Activated CD8-positive, alpha-beta T cell treated with anti-CD3 and anti-CD28 coated beads, Interleukin-2, amount 10 ng/mL, durations not matched to agents 7 days and 5 days (primary cell): ENCODE results near the gene CD300H. TPM values are rescaled to one million over a fixed set of nuclear protein-coding genes. Genes with fewer than 3 reads are reported as not detected.

Source experiments
- ATAC-seq: fragments of 150-1000 bp; cut with Tn5 transposase; one replicate; pipeline ENCODE4 v1.10.0; 2021; ENCODE audit warnings: moderate library complexity
- CTCF ChIA-PET: fragments of 350-600 bp; sonication (Branson Sonifier 250); formaldehyde crosslinking; loops from one replicate; lab custom pipeline; 2021; ENCODE audit warnings: antibody characterized with exemption; lab: Charles Lee
- POLR2A ChIA-PET: fragments of 350-600 bp; sonication (Branson Sonifier 250); formaldehyde crosslinking; loops from one replicate; lab custom pipeline; 2021; ENCODE audit warnings: antibody characterized with exemption; lab: Charles Lee
- DNase-seq: peaks from one replicate; pipeline ENCODE4 v3.0.0-alpha.2; 2020
- H3K27ac Mint-ChIP-seq: one replicate; pipeline ENCODE4 v1.8.0; 2021; ENCODE audit warnings: mild to moderate bottlenecking, mixed read lengths
- H3K27me3 Mint-ChIP-seq: one replicate; pipeline ENCODE4 v1.8.0; 2021; ENCODE audit warnings: low read depth, mixed read lengths
- H3K36me3 Mint-ChIP-seq: one replicate; pipeline ENCODE4 v1.8.0; 2021; ENCODE audit warnings: low read depth, mixed read lengths
- H3K4me1 Mint-ChIP-seq: one replicate; pipeline ENCODE4 v1.8.0; 2021; ENCODE audit warnings: low read depth, mixed read lengths
- H3K4me3 Mint-ChIP-seq: one replicate; pipeline ENCODE4 v1.8.0; 2021; ENCODE audit warnings: mild to moderate bottlenecking, mixed read lengths
- H3K9me3 Mint-ChIP-seq: one replicate; pipeline ENCODE4 v1.8.0; 2022; ENCODE audit warnings: mixed read lengths; ENCODE audit not compliant: insufficient read depth
- total RNA-seq, 2 experiments: library from RNA; stranded (reverse); gene quantifications; one replicate each; pipeline ENCODE4 v1.2.3, GENCODE V29; 2021

CD300H gene
- total RNA-seq, 2 experiments from 2014 or later = not detected

- Mint-ChIP-seq H3K36me3 (no peaks in the 10 kb centered on the region), H3K4me3 (no peak overlapping the region), H3K4me1 (peaks cover 6% of the 10 kb centered on the region), H3K27me3 (peaks cover 33% of the 10 kb centered on the region), H3K27ac (no peak overlapping the region), H3K9me3 (no peaks in the 10 kb centered on the region)
- ChIA-PET POLR2A (no interaction called here), CTCF (interaction anchor here (0.6 to 2.2 kb wide), 11 partner anchors 12 to 260 kb away, joined by 3 to 28 read pairs (median 3); partner anchors contain the start of gene GPR142)
- no peak for ATAC-seq
- no peak for DNase-seq
Observed at GRCh38 chr17:74532115-74532514, 35.2 kb downstream of the CD300H start.

DNA sequence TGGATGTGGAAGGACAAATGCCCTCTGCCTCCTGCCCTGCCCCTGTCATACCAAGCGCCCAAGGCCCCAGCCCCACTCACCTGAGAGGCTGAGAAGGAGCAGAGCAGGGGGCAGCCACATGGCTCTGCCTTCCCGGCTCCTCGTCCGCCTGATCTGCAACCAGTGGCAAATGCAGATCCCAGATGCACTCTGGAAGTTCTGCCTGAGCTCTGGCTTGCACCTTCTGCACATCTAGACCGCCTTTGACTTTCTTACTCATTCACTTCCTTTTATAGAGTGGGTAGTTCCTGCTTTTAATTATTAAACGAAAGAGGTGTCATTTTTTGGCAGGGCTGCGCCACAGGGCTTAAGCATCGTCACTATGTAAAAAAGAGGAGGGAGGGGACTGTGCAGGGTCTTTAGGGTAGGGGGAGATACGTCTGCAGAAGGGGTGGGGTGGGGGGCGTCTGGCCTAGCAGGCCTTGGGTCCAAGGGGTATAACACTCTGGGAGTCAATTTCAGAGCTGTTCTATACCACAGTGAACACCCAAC lies 36.0 kb downstream of the CD300H start, which contains the start of gene CD300LB:
Gene CD300LB, minus strand, starts transcription at position 245 of the 531 bp plus-strand sequence. Its CDS starts 125 bp downstream, at position 120.
- H3K27ac Mint-ChIP-seq = no peak within 1 kb of the TSS
- CTCF ChIA-PET = interaction anchor here (1.1 to 2.2 kb wide), 5 partner anchors 11 to 163 kb away, joined by 3 to 9 read pairs (median 4); no protein-coding TSS in a partner anchor
- DNase-seq = no peak
- no peaks in the 10 kb centered on the region for H3K9me3 Mint-ChIP-seq
- H3K4me1 Mint-ChIP-seq = peaks cover 6% of the 10 kb centered on the region
- POLR2A ChIA-PET = no interaction called here
- peaks cover 26% of the 10 kb centered on the region for H3K27me3 Mint-ChIP-seq
- no peaks in the 10 kb centered on the region for H3K36me3 Mint-ChIP-seq
- no peak for ATAC-seq
- H3K4me3 Mint-ChIP-seq = no peak within 1 kb of the TSS

- Mint-ChIP-seq H3K27me3 (peaks cover 23% of the 10 kb centered on the region), H3K36me3 (no peaks in the 10 kb centered on the region), H3K4me3 (no peak overlapping the region), H3K27ac (no peak overlapping the region), H3K4me1 (peaks cover 6% of the 10 kb centered on the region), H3K9me3 (no peaks in the 10 kb centered on the region)
- ChIA-PET POLR2A (no interaction called here), CTCF (interaction anchor here (1.1 to 2.2 kb wide), 2 partner anchors 152 to 163 kb away, joined by 4 to 9 read pairs; no protein-coding TSS in a partner anchor)
- no peak for ATAC-seq
- no peak for DNase-seq
Observed at GRCh38 chr17:74530831-74531150, 36.5 kb downstream of the CD300H start.

DNA sequence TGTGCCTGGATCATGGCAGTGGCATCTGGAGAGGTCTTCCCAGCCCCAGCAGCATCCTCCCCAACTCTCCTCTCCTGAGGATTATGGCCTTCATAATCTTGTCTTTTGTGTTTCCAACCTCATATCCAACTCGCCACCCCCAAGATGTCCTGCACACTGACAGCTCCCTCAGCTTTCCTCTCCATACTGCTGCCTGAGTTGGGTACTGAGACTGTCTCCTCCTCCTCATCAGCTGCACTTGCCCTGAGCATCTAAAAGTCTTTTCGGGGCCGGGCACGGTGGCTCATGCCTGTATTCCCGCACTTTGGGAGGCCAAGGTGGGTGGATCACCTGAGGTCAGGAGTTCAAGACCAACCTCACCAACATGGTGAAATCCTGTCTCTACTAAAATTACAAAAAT lies 38.1 kb downstream of the CD300H start:
- ATAC-seq (no peak), DNase-seq (no peak)
- CTCF ChIA-PET = interaction anchor here (1.3 kb wide), 1 partner anchor 161 kb away, joined by 3 read pairs; no protein-coding TSS in a partner anchor
- Mint-ChIP-seq H3K4me1 (peaks cover 6% of the 10 kb centered on the region), H3K27ac (no peak overlapping the region), H3K4me3 (no peak overlapping the region), H3K9me3 (no peaks in the 10 kb centered on the region), H3K36me3 (no peaks in the 10 kb centered on the region), H3K27me3 (peaks cover 27% of the 10 kb centered on the region)
- POLR2A ChIA-PET = no interaction called here

- Mint-ChIP-seq H3K27ac (no peak overlapping the region), H3K36me3 (no peaks in the 10 kb centered on the region), H3K4me3 (no peak overlapping the region), H3K9me3 (no peaks in the 10 kb centered on the region), H3K27me3 (peaks cover 30% of the 10 kb centered on the region), H3K4me1 (peaks cover 6% of the 10 kb centered on the region)
- ATAC-seq (no peak), DNase-seq (no peak)
- CTCF ChIA-PET = interaction anchor here (1.1 to 1.3 kb wide), 3 partner anchors 128 to 160 kb away, joined by 3 read pairs; no protein-coding TSS in a partner anchor
- POLR2A ChIA-PET = interaction anchor here (1.7 kb wide), 1 partner anchor 12 kb away, joined by 4 read pairs; no protein-coding TSS in a partner anchor
Observed at GRCh38 chr17:74528491-74529199, 38.7 kb downstream of the CD300H start.

- POLR2A ChIA-PET = interaction anchor here (1.7 kb wide), 1 partner anchor 11 kb away, joined by 4 read pairs; no protein-coding TSS in a partner anchor
- no peak overlapping the region for H3K4me3 Mint-ChIP-seq
- H3K36me3 Mint-ChIP-seq = no peaks in the 10 kb centered on the region
- no peaks in the 10 kb centered on the region for H3K9me3 Mint-ChIP-seq
- ATAC-seq (no peak), DNase-seq (no peak)
- CTCF ChIA-PET = interaction anchor here (1.1 to 1.3 kb wide), 3 partner anchors 129 to 159 kb away, joined by 3 read pairs; no protein-coding TSS in a partner anchor
- H3K27me3 Mint-ChIP-seq = peaks cover 24% of the 10 kb centered on the region
- H3K27ac Mint-ChIP-seq = no peak overlapping the region
- H3K4me1 Mint-ChIP-seq = peaks cover 3% of the 10 kb centered on the region
Observed at GRCh38 chr17:74527756-74528155, 39.6 kb downstream of the CD300H start.

- H3K4me3 Mint-ChIP-seq = no peak overlapping the region
- no peaks in the 10 kb centered on the region for H3K9me3 Mint-ChIP-seq
- CTCF ChIA-PET = no interaction called here
- peaks cover 20% of the 10 kb centered on the region for H3K27me3 Mint-ChIP-seq
- no peak overlapping the region for H3K27ac Mint-ChIP-seq
- no peak for DNase-seq
- no peaks in the 10 kb centered on the region for H3K36me3 Mint-ChIP-seq
- H3K4me1 Mint-ChIP-seq = no peaks in the 10 kb centered on the region
- no peak for ATAC-seq
- POLR2A ChIA-PET = interaction anchor here (1.7 kb wide), 1 partner anchor 11 kb away, joined by 4 read pairs; no protein-coding TSS in a partner anchor
Observed at GRCh38 chr17:74527081-74527480, 40.2 kb downstream of the CD300H start.

GRCh38 chr17:74526681-74527080 lies 40.6 kb downstream of the CD300H start:
- no peak for DNase-seq
- Mint-ChIP-seq H3K4me1 (peaks cover 2% of the 10 kb centered on the region), H3K36me3 (no peaks in the 10 kb centered on the region), H3K4me3 (no peak overlapping the region), H3K27me3 (peaks cover 18% of the 10 kb centered on the region), H3K9me3 (no peaks in the 10 kb centered on the region), H3K27ac (no peak overlapping the region)
- CTCF ChIA-PET = no interaction called here
- POLR2A ChIA-PET = interaction anchor here (1.7 kb wide), 1 partner anchor 10 kb away, joined by 4 read pairs; no protein-coding TSS in a partner anchor
- ATAC-seq = no peak

- ChIA-PET CTCF (no interaction called here), POLR2A (no interaction called here)
- no peak for ATAC-seq
- peaks cover 20% of the 10 kb centered on the region for H3K27me3 Mint-ChIP-seq
- no peak overlapping the region for H3K27ac Mint-ChIP-seq
- peaks cover 8% of the 10 kb centered on the region for H3K4me1 Mint-ChIP-seq
- no peaks in the 10 kb centered on the region for H3K36me3 Mint-ChIP-seq
- H3K4me3 Mint-ChIP-seq = no peak overlapping the region
- H3K9me3 Mint-ChIP-seq = no peaks in the 10 kb centered on the region
- no peak for DNase-seq
Observed at GRCh38 chr17:74525781-74526288, 41.5 kb downstream of the CD300H start.

GRCh38 chr17:74525465-74525725 lies 41.9 kb downstream of the CD300H start:
- POLR2A ChIA-PET = no interaction called here
- no peaks in the 10 kb centered on the region for H3K36me3 Mint-ChIP-seq
- CTCF ChIA-PET = no interaction called here
- no peaks in the 10 kb centered on the region for H3K9me3 Mint-ChIP-seq
- H3K4me3 Mint-ChIP-seq = no peak overlapping the region
- no peak overlapping the region for H3K27ac Mint-ChIP-seq
- ATAC-seq = no peak
- peaks cover 19% of the 10 kb centered on the region for H3K27me3 Mint-ChIP-seq
- H3K4me1 Mint-ChIP-seq = peaks cover 9% of the 10 kb centered on the region
- DNase-seq = no peak

DNA sequence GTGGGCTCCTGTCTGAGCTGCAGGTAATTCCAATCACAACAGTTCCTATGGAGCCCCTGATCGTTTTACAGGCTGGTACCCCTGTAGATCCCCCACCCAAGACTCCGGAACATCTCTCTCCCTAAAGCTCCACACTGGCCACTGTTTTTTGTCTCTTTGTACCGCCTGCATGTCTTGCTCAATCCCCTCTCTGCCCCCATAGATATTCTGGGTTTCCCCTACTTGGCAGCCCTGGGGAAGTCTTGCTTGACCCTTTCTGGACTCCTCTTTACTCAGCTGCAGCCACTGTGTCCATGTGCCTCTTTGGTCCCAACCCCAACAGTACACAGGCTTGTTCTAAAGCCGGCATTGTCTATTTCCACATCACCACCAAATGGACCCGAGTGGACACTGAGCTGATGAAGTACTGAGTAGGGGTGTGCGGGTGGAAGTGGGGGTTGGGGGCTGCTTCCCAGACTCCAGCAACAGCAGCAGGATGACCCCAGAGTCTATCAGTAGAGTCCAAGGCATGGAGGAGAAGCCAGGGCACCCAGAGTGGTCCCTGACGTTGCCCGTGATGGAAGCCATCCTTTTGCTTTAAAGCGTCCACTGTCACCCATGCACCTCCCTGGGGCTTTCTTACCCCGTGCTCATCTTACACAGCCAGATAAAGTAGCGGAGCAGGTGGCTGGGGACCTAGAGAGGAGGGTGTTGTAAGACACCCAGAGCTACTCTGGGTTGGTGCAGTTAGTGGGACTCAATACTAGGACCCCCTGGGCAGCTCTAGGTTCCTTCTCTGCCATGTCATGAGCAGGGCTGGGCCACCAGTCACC lies 42.5 kb downstream of the CD300H start:
- Mint-ChIP-seq H3K36me3 (no peaks in the 10 kb centered on the region), H3K27ac (no peak overlapping the region), H3K27me3 (peaks cover 16% of the 10 kb centered on the region), H3K9me3 (no peaks in the 10 kb centered on the region), H3K4me3 (no peak overlapping the region), H3K4me1 (peaks cover 13% of the 10 kb centered on the region)
- no peak for ATAC-seq
- DNase-seq = no peak
- POLR2A ChIA-PET = no interaction called here
- CTCF ChIA-PET = no interaction called here
